SJSA1 (cell line): Measurements from ENCODE around the gene FCSK. TPM values are rescaled to one million over a fixed set of nuclear protein-coding genes. Genes with fewer than 3 reads are reported as not detected.

Source experiments
- DNase-seq, 2 experiments: peaks; one replicate each; pipeline ENCODE4 v3.0.0-alpha.2; 2015 to 2020; ENCODE audit warnings: low spot score in 2 of 2, low read depth in 1 of 2
- H3K27ac ChIP-seq: fragments of 250-450 bp; sonication (Bioruptor Pico); 2 replicates; pipeline ENCODE4 v1.5.1; 2020; ENCODE audit warnings: mild to moderate bottlenecking, moderate library complexity
- H3K27me3 ChIP-seq: fragments of 250-450 bp; sonication (Bioruptor Pico); replicated peaks from 2 replicates; pipeline ENCODE4 v1.5.1; 2020; ENCODE audit warnings: mild to moderate bottlenecking, moderate library complexity
- H3K36me3 ChIP-seq: fragments of 250-450 bp; sonication (Bioruptor Pico); 2 replicates; pipeline ENCODE4 v1.5.1; 2020; ENCODE audit warnings: mild to moderate bottlenecking
- H3K4me1 ChIP-seq: fragments of 250-450 bp; sonication (Bioruptor Pico); replicated peaks from 2 replicates; pipeline ENCODE4 v1.6.1; 2021; ENCODE audit warnings: mild to moderate bottlenecking
- H3K4me3 ChIP-seq: fragments of 250-450 bp; sonication (Bioruptor Pico); 2 replicates; pipeline ENCODE4 v1.5.1; 2020; ENCODE audit warnings: mild to moderate bottlenecking
- H3K9me3 ChIP-seq: fragments of 250-450 bp; sonication (Bioruptor Pico); replicated peaks from 2 replicates; pipeline ENCODE4 v1.5.1; 2020; ENCODE audit warnings: mild to moderate bottlenecking
- total RNA-seq: library from RNA; depleted of rRNA; stranded (reverse); fragments of >200 nt; shearing (Covaris generic); gene quantifications from 2 replicates; pipeline ENCODE4 v1.2.3, GENCODE V29; 2014

The FCSK gene
- total RNA-seq, 1 experiment from 2014 or later, result 3.4 TPM

DNA sequence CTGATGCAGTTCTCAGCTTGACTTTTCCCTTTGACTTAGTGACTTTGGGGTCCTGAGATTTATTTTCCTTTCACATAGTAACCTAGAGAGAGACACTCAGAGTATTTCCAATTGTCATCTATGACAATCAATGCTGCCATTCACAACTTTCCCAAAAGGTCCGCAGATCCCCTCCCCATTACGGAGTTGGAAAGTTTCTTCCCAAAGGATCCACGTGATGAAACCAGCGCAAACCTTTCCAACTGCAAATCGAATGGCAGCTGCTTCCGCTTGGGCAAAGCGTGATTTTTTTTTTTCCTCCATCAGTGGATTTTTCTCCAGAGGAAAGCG is 538 bp upstream of the FCSK start:
- Histone ChIP-seq H3K4me1 (peaks cover 4% of the 10 kb centered on the region), H3K4me3 (peak overlapping the region; percentile 72), H3K27ac (no peak overlapping the region), H3K9me3 (no peaks in the 10 kb centered on the region), H3K27me3 (no peaks in the 10 kb centered on the region), H3K36me3 (no peaks in the 10 kb centered on the region)
- DNase-seq, result no peak

DNA sequence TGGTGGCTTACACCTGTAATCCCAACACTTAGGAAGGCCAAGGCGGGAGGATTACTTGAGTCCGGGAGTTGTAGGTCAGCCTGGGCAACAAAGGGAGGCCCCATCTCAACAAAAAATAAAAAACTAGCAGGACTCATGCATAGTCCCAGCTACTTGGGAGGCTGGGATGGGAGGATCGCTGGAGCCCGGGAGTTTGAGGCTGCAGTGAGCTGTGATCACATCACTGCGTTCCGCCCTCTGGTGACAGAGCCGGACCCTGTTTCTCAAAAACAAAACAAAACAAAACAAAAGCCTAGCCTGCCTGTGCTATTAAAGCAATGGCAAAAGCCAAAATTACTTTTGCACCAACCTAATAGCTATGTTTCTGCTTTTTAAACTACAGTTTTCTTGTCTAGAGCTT is 1.5 kb downstream of the FCSK start:
- no peaks in the 10 kb centered on the region for H3K27me3 ChIP-seq
- H3K4me1 ChIP-seq, result peaks cover 4% of the 10 kb centered on the region
- no peak overlapping the region for H3K27ac ChIP-seq
- no peak for DNase-seq
- no peaks in the 10 kb centered on the region for H3K9me3 ChIP-seq
- H3K36me3 ChIP-seq, result no peaks in the 10 kb centered on the region
- H3K4me3 ChIP-seq, result no peak overlapping the region

GRCh38 chr16:70457446-70458166 is 3.2 kb downstream of the FCSK start:
- no peaks in the 10 kb centered on the region for H3K27me3 ChIP-seq
- H3K4me1 ChIP-seq, result peaks cover 4% of the 10 kb centered on the region
- no peak overlapping the region for H3K27ac ChIP-seq
- H3K9me3 ChIP-seq, result no peaks in the 10 kb centered on the region
- no peaks in the 10 kb centered on the region for H3K36me3 ChIP-seq
- DNase-seq, result no peak
- no peak overlapping the region for H3K4me3 ChIP-seq

GRCh38 chr16:70460737-70461261 is 6.4 kb downstream of the FCSK start:
- no peak overlapping the region for H3K4me3 ChIP-seq

DNA sequence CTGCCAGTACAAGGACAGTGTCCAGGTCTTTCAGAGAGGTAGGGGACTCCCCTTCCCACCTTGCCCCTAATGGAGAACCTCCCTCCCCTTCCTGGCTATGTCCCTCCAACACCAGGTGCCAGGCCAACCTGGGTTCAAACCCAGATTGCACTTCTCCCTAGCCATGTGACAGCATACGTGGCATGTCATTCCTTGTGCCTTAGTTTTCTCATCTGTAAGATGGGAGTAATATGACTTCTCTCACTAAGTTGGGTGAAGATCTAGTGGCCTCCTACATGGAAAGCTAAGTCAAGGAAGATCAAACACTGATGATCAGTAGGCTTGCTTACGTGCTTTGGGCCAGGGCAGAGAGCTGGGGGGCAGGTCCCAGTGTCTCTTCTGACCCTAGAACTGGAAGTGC is 8.8 kb downstream of the FCSK start:
- Histone ChIP-seq H3K27me3 (no peaks in the 10 kb centered on the region), H3K27ac (no peak overlapping the region), H3K4me3 (no peak overlapping the region), H3K36me3 (no peaks in the 10 kb centered on the region), H3K9me3 (no peaks in the 10 kb centered on the region), H3K4me1 (no peaks in the 10 kb centered on the region)
- DNase-seq, result no peak

More at GRCh38 chr16:70460737-70461261, 6.4 kb downstream of the FCSK start:
- Histone ChIP-seq H3K9me3 (no peaks in the 10 kb centered on the region), H3K27me3 (no peaks in the 10 kb centered on the region), H3K27ac (no peak overlapping the region), H3K36me3 (no peaks in the 10 kb centered on the region), H3K4me1 (no peaks in the 10 kb centered on the region)
- no peak for DNase-seq

GRCh38 chr16:70465999-70466804 is 11.8 kb downstream of the FCSK start:
- Histone ChIP-seq H3K27me3 (no peaks in the 10 kb centered on the region), H3K36me3 (no peaks in the 10 kb centered on the region), H3K27ac (no peak overlapping the region), H3K9me3 (no peaks in the 10 kb centered on the region), H3K4me1 (no peaks in the 10 kb centered on the region), H3K4me3 (no peak overlapping the region)
- DNase-seq, result peak in 1 of 2 experiments; percentile 42

DNA sequence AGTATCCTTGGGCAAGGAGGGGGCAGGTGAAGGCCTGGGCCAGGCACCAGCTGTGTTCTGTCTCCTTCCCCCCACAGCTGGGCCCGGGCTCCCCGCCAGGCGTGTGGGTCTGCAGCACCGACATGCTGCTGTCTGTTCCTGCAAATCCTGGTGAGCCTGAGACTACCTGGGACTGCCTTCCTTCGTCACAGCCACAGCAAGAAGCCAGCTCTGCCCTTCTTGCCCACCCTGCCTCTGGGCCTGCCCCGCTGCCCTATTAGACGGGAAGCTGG is 12.3 kb downstream of the FCSK start:
- no peaks in the 10 kb centered on the region for H3K4me1 ChIP-seq
- no peaks in the 10 kb centered on the region for H3K27me3 ChIP-seq
- no peak overlapping the region for H3K27ac ChIP-seq
- no peak for DNase-seq
- no peaks in the 10 kb centered on the region for H3K9me3 ChIP-seq
- no peak overlapping the region for H3K4me3 ChIP-seq
- no peaks in the 10 kb centered on the region for H3K36me3 ChIP-seq

DNA sequence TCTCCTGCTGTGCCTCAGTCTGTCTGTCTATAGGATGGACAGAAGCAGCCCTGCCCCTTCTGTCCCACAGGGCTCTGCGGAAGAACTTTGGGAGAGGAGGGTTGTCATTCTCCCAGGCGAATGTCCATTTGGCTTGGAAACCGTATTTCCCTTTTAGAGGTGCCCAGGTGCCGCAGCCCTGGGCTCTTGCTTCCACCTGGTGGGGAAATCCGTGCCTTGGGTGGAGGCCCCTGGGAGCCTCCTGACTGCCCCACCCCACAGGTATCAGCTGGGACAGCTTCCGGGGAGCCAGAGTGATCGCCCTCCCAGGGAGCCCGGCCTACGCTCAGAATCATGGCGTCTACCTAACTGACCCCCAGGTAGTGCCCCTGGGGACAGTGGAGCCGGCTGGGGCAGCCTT is 12.7 kb downstream of the FCSK start:
- Histone ChIP-seq H3K9me3 (no peaks in the 10 kb centered on the region), H3K27me3 (no peaks in the 10 kb centered on the region), H3K27ac (no peak overlapping the region), H3K36me3 (no peaks in the 10 kb centered on the region), H3K4me1 (no peaks in the 10 kb centered on the region), H3K4me3 (no peak overlapping the region)
- no peak for DNase-seq

DNA sequence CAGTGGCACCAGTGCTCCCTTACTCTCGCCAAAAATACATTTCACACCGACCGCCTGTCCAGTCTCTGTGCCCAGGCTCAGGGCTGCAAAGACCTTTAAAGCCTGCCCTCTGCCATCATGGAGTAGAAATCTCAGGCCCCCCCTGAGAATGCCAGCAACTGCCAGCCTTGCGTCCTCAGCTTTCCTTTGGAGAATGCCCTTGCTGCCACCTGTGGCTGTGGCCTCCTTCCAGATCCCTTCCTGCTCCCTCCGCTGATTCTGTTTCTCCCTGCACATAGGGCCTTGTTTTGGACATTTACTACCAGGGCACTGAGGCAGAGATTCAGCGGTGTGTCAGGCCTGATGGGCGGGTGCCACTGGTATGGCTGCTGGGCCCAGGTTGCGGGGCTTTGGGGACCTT is 13.2 kb downstream of the FCSK start:
- no peak overlapping the region for H3K27ac ChIP-seq
- no peaks in the 10 kb centered on the region for H3K36me3 ChIP-seq
- H3K4me1 ChIP-seq, result no peaks in the 10 kb centered on the region
- DNase-seq, result no peak
- no peak overlapping the region for H3K4me3 ChIP-seq
- H3K27me3 ChIP-seq, result no peaks in the 10 kb centered on the region
- H3K9me3 ChIP-seq, result no peaks in the 10 kb centered on the region

DNA sequence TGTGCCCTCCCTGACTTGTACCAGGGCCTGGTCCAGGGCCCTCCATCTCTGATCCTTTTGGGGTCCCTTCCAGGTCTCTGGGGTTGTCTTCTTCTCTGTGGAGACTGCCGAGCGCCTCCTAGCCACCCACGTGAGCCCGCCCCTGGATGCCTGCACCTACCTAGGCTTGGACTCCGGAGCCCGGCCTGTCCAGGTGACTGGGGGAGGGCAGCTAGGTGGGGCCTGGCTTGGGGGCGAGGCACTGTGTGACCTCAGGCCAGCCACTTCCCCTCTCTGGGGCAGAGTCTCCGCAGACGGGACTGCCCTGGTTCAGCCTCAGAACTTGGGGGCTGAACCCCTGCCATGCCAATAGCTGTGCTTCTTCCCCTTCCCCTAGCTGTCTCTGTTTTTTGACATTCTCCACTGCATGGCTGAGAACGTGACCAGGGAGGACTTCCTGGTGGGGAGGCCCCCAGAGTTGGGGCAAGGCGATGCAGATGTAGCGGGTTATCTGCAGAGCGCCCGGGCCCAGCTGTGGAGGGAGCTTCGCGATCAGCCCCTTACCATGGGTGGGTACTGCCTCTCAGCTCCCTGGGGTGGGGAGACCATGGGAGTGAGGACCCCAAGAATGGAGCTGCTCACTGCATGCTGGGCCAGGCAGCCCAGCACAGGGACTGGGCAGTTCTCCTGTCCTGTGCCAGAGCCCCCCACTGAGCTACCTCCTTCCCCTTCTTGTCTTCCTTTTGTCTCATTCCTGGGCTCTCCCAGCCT is 14.6 kb downstream of the FCSK start:
- no peaks in the 10 kb centered on the region for H3K36me3 ChIP-seq
- no peak overlapping the region for H3K27ac ChIP-seq
- peak in 1 of 2 experiments; percentile 42 for DNase-seq
- H3K9me3 ChIP-seq, result no peaks in the 10 kb centered on the region
- no peak overlapping the region for H3K4me3 ChIP-seq
- no peaks in the 10 kb centered on the region for H3K27me3 ChIP-seq
- H3K4me1 ChIP-seq, result no peaks in the 10 kb centered on the region

DNA sequence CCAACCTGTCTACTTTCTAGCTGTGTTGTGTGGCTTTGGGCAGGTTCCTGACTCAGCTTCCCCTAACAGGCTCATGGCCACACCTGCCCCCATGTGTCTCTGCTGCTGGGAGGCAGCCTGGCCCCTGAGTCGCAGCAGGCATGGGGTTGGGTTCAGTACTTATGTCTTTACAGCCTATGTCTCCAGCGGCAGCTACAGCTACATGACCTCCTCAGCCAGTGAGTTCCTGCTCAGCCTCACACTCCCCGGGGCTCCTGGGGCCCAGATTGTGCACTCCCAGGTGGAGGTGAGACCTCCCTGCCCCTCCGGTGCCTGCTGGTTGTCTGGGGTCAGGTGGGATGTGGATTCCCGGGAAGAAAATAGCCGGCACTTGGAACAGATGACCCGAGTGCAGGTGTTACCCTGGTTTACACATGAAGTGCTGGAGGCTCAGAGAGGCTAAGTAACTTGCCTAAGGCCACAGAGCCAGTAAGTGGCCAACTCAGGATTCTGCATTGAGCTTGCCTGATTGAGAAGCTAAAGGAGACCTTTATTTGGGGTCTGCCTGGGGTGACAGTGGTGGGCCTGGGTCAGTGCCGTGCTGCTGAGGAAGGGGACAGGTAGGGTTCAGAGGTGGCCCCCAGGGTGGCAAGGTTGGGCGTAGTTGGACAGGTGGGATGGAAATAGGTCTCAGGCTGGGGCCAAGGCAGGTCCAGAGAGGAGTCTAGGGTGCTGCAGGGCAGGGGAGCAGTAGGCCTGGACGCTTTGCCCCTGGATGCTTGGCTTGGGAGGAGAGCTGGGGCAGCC is 15.9 kb downstream of the FCSK start:
- DNase-seq, result no peak
- H3K4me1 ChIP-seq, result no peaks in the 10 kb centered on the region
- H3K9me3 ChIP-seq, result no peaks in the 10 kb centered on the region
- no peaks in the 10 kb centered on the region for H3K27me3 ChIP-seq
- H3K4me3 ChIP-seq, result no peak overlapping the region
- no peak overlapping the region for H3K27ac ChIP-seq
- H3K36me3 ChIP-seq, result peaks cover 1% of the 10 kb centered on the region

GRCh38 chr16:70470927-70471341 is 16.5 kb downstream of the FCSK start:
- H3K4me1 ChIP-seq, result peaks cover under 1% of the 10 kb centered on the region; the same call in 1 of the 2 replicates
- no peak overlapping the region for H3K27ac ChIP-seq
- H3K9me3 ChIP-seq, result no peaks in the 10 kb centered on the region
- DNase-seq, result peak in 1 of 2 experiments; percentile 49
- H3K36me3 ChIP-seq, result peaks cover 6% of the 10 kb centered on the region
- no peak overlapping the region for H3K4me3 ChIP-seq
- no peaks in the 10 kb centered on the region for H3K27me3 ChIP-seq

- Histone ChIP-seq H3K27me3 (no peaks in the 10 kb centered on the region), H3K4me1 (peaks cover 15% of the 10 kb centered on the region), H3K9me3 (no peaks in the 10 kb centered on the region), H3K36me3 (peaks cover 10% of the 10 kb centered on the region), H3K27ac (no peak overlapping the region), H3K4me3 (no peak overlapping the region)
- DNase-seq, result no peak
These were observed 18.5 kb downstream of the FCSK start for GRCh38 chr16:70472786-70473433.
